Endothelial cell (in vitro differentiated cells): ENCODE results near the gene QPCT. TPM values are rescaled to one million over a fixed set of nuclear protein-coding genes. Genes with fewer than 3 reads are reported as not detected.
"Not testable (repeated sequence)": the region's sequence is repeated elsewhere in the genome, so short reads cannot be mapped to it uniquely, and the experiment has no call there.

Source experiments
- DNase-seq: peaks from one replicate; pipeline ENCODE4 v3.0.0; 2021; ENCODE audit warnings: low spot score
- H3K27ac Mint-ChIP-seq: one replicate; pipeline ENCODE4 v1.8.0; 2021; ENCODE audit warnings: mixed read lengths, inconsistent platforms; ENCODE audit not compliant: unreplicated experiment
- H3K27me3 Mint-ChIP-seq: one replicate; pipeline ENCODE4 v1.8.0; 2021; ENCODE audit warnings: mild to moderate bottlenecking, moderate library complexity, mixed read lengths, inconsistent platforms; ENCODE audit not compliant: unreplicated experiment
- H3K36me3 Mint-ChIP-seq: one replicate; pipeline ENCODE4 v1.8.0; 2021; ENCODE audit warnings: mild to moderate bottlenecking, low read depth, mixed read lengths, inconsistent platforms; ENCODE audit not compliant: unreplicated experiment
- H3K4me1 Mint-ChIP-seq: one replicate; pipeline ENCODE4 v1.8.0; 2021; ENCODE audit warnings: mild to moderate bottlenecking, mixed read lengths, inconsistent platforms; ENCODE audit not compliant: unreplicated experiment
- H3K4me3 Mint-ChIP-seq: one replicate; pipeline ENCODE4 v1.8.0; 2021; ENCODE audit warnings: mild to moderate bottlenecking, mixed read lengths, inconsistent platforms; ENCODE audit not compliant: unreplicated experiment
- H3K9me3 Mint-ChIP-seq: one replicate; pipeline ENCODE4 v1.8.0; 2021; ENCODE audit warnings: mixed read lengths, inconsistent platforms; ENCODE audit not compliant: unreplicated experiment
- long read RNA-seq: library from polyadenylated mRNA; unstranded; transcript quantifications from one replicate; pipeline ENCODE4 v2.0.0, GENCODE V29; 2020; ENCODE audit not compliant: unreplicated experiment
- total RNA-seq: library from RNA; stranded (reverse); fragmentation: NEBNext Ultra II Directional; extraction: Animal tissue kit (Norgen Biotek cat#: 25700); gene quantifications from one replicate; pipeline ENCODE4 v1.2.1, GENCODE V29; 2021; ENCODE audit not compliant: unreplicated experiment
- TF ChIP-seq, protein P1 (sequence below): fragments of 200-600 bp; sonication (generic); IDR thresholded peaks from one replicate; pipeline ENCODE4 v1.5.0; 2021; ENCODE audit warnings: antibody characterized with exemption; ENCODE audit not compliant: unreplicated experiment

Gene QPCT
- total RNA-seq, result 50.6 TPM
- long read RNA-seq, transcript QPCT-201 (7 exons, 1,739 nt), result major isoform, 87 of 91 reads
- long read RNA-seq, partial matches to known transcripts, result 1 of 91 reads
- long read RNA-seq, other reads (novel, unspliced or antisense), result 2 of 91 reads

DNA sequence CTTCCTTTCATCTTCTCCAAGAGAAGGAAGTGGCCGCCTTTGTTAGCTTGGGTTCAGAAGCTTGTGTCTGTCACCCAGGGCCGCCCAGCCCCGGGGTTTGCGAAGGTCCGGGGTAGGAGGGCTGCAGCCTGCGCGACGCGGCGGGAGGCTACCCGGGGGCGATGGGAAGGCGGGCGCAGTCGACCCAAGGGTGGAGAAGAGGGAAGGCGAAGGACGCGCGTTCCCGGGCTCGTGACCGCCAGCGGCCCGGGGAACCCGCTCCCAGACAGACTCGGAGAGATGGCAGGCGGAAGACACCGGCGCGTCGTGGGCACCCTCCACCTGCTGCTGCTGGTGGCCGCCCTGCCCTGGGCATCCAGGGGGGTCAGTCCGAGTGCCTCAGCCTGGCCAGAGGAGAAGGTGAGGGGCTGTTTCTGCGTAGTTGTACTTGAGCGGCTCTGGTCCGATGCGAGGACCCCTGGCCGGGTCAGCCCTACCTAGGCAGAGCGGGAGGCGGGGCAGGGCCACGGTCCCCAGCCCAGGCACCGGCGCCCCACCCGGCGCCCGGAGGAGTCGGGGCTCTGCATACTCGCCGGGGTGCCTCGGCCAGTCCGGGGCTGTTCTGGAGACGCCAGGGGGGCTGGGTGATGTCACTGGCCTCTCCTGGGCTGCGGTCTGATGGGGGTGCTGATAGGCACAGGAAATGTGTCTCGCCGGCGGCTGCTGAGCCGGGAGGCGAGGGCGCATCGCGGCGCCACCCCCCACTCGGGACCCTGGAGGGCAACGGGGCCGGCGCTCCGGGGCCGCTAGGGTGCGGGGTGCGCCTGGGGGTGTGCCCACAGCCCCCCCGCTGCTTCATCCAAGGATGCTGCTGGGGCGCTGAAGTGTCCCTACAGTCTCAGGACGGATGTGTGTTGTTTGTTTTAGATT is at the start of gene QPCT:
QPCT (plus strand) TSS at position 178 of the 909 bp plus-strand sequence; CDS start at position 280, 102 bp downstream.
- peak; percentile 63 for DNase-seq
- peak within 1 kb of the TSS; percentile 92 for H3K4me3 Mint-ChIP-seq

DNA sequence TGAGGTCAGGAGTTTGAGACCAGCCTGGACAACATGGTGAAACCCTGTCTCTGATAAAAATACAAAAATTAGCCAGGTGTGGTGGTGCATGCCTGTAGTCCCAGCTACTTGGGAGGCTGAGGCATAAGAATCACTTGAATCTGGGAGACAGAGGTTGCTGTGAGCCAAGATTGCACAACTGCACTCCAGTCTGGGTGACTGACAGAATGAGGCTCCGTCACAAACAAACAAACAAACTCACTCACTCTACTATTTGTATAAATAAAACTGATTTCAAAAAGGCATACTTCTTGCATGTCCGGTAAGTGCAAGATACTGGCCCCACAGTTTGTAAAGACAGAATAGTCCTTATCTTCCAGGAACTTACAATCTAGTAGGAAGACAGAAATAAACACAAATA is 49.6 kb upstream of the QPCT start:
- not testable (repeated sequence) for H3K36me3 Mint-ChIP-seq, H3K27ac Mint-ChIP-seq, H3K27me3 Mint-ChIP-seq, H3K9me3 Mint-ChIP-seq, H3K4me1 Mint-ChIP-seq, DNase-seq, H3K4me3 Mint-ChIP-seq

More for the DNA sequence above, at the start of gene QPCT:
- H3K9me3 Mint-ChIP-seq, result no peaks in the 10 kb centered on the region
- H3K36me3 Mint-ChIP-seq, result no peaks in the 10 kb centered on the region
- H3K27ac Mint-ChIP-seq, result peak within 1 kb of the TSS; percentile 65
- H3K27me3 Mint-ChIP-seq, result peaks cover 5% of the 10 kb centered on the region
- TF ChIP-seq, protein P1, sequence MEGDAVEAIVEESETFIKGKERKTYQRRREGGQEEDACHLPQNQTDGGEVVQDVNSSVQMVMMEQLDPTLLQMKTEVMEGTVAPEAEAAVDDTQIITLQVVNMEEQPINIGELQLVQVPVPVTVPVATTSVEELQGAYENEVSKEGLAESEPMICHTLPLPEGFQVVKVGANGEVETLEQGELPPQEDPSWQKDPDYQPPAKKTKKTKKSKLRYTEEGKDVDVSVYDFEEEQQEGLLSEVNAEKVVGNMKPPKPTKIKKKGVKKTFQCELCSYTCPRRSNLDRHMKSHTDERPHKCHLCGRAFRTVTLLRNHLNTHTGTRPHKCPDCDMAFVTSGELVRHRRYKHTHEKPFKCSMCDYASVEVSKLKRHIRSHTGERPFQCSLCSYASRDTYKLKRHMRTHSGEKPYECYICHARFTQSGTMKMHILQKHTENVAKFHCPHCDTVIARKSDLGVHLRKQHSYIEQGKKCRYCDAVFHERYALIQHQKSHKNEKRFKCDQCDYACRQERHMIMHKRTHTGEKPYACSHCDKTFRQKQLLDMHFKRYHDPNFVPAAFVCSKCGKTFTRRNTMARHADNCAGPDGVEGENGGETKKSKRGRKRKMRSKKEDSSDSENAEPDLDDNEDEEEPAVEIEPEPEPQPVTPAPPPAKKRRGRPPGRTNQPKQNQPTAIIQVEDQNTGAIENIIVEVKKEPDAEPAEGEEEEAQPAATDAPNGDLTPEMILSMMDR, result no peak
- H3K4me1 Mint-ChIP-seq, result peaks cover 50% of the 10 kb centered on the region

DNA sequence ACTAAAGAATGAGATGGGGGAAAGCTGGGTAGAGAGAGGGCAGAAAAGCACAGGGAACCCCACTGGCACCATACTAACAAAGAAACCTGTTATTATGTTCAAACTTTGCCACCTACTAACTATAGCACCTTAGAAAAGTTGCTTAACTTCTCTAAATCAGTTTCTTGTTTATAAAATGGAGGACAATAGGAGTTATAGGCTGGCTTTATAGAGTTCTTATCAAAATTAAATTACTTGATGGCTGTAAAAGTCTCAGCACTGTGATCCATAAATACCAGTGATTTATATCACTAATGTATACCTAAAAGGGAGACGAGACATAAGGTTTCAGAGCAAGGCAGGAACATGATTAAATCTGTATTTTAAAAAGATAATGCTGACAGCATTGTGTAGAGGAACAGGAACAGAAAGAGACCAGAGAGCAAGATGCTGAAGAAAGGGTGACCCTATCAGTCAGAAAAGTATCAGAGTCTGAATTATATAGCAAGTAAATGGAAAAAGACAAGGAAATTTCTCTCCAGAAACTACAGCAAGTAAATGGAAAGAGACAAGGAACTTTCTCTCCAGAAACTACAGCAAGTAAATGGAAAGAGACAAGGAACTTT is 48.9 kb upstream of the QPCT start:
- Mint-ChIP-seq H3K9me3 (no peaks in the 10 kb centered on the region), H3K36me3 (peaks cover 7% of the 10 kb centered on the region), H3K27ac (peak overlapping the region; percentile 44), H3K4me1 (peaks cover 3% of the 10 kb centered on the region), H3K27me3 (no peaks in the 10 kb centered on the region), H3K4me3 (no peak overlapping the region)
- DNase-seq, result no peak
- TF ChIP-seq, protein P1, result no peak

DNA sequence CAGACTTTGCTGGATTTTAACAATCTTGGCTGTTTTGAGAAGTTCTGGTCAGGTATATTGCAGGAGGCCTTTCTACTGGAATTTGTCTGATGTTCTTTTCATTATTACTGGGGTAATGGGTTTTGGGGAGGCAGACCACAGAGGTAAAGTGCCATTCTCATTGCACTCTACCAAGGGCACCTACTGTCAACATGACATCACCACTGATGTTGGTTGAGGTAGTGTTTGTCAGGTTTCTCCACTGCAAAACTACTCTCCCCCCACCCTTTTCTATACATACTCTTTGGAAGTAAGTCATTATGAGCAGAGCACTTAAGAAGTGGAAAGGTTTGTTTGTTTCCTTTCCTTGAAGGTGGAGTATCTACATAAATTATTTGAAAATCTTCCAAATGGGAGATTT is 46.8 kb upstream of the QPCT start:
- Mint-ChIP-seq H3K27ac (no peak overlapping the region), H3K27me3 (no peaks in the 10 kb centered on the region), H3K9me3 (no peaks in the 10 kb centered on the region), H3K4me3 (no peak overlapping the region), H3K4me1 (peaks cover 5% of the 10 kb centered on the region), H3K36me3 (peaks cover under 1% of the 10 kb centered on the region)
- TF ChIP-seq, protein P1, result no peak
- DNase-seq, result no peak

DNA sequence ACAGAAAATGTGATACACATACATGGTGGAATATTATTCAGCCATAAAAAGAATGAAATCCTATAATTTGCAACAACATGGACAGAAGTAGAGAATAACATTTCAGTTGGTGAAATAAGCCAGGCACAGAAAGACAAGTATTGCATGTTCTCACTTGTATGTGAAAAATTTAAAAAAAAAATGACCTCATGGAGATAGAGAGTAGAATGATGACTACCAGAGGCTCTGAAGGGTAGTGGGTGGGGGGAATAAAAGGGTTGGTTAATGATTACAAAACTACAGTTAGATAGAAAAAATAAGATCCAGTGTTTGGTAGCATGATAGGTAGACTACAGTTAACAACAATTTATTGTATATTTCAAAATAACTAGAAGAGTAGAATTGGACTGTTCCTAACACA is 44.3 kb upstream of the QPCT start:
- H3K27ac Mint-ChIP-seq, result no peak overlapping the region
- no peaks in the 10 kb centered on the region for H3K9me3 Mint-ChIP-seq
- no peak for DNase-seq

More for the DNA sequence above, 44.3 kb upstream of the QPCT start:
- H3K36me3 Mint-ChIP-seq, result peaks cover 3% of the 10 kb centered on the region
- H3K4me3 Mint-ChIP-seq, result no peak overlapping the region
- TF ChIP-seq, protein P1, result no peak
- H3K4me1 Mint-ChIP-seq, result peaks cover 8% of the 10 kb centered on the region
- H3K27me3 Mint-ChIP-seq, result peaks cover 2% of the 10 kb centered on the region
